AG04450 (cell line): Measurements from ENCODE around the gene MAGOH. TPM values are rescaled to one million over a fixed set of nuclear protein-coding genes. Genes with fewer than 3 reads are reported as not detected.
"Not testable (repeated sequence)": the region's sequence is repeated elsewhere in the genome, so short reads cannot be mapped to it uniquely, and the experiment has no call there.

Experiments used
- CTCF ChIA-PET: fragments of 300-600, 350-600 bp; formaldehyde crosslinking; extraction: SDS; loops from one replicate; lab custom pipeline; 2022; ENCODE audit warnings: antibody characterized with exemption, inconsistent platforms; lab: Charles Lee
- POLR2A ChIA-PET: fragments of 350-600 bp; formaldehyde crosslinking; extraction: SDS; loops from one replicate; lab custom pipeline; 2021; ENCODE audit warnings: antibody characterized with exemption, inconsistent platforms; lab: Yijun Ruan, JAX
- DNase-seq: peaks from one replicate; pipeline ENCODE4 v3.0.0-alpha.2; 2011; ENCODE audit warnings: low read depth, low spot score
- H3K27ac ChIP-seq: one replicate; pipeline ENCODE4 v1.5.1; 2012; ENCODE audit warnings: low read depth, low read length, control low read depth
- H3K27me3 ChIP-seq: one replicate; pipeline ENCODE4 v1.6.0; 2012; ENCODE audit warnings: low read length; ENCODE audit not compliant: control insufficient read depth, insufficient read depth
- H3K4me3 ChIP-seq: 2 replicates; pipeline ENCODE4 v1.5.1; 2011; ENCODE audit warnings: mild to moderate bottlenecking, low read depth, low read length, control low read depth
- H3K9me3 ChIP-seq: 2 replicates; pipeline ENCODE4 v1.5.1; 2012; ENCODE audit warnings: low read length; ENCODE audit not compliant: control insufficient read depth, insufficient read depth
- polyA plus RNA-seq: library from polyadenylated mRNA; depleted of rRNA; stranded (reverse); fragments of >200 nt; gene quantifications from 2 replicates; pipeline ENCODE4 v1.2.3, GENCODE V29; 2011
- TF ChIP-seq, protein P1 (sequence below): IDR thresholded peaks from 2 replicates; pipeline ENCODE4 v1.5.1; 2011; ENCODE audit warnings: low read depth, low read length, control low read depth, inconsistent platforms

The MAGOH gene
- polyA plus RNA-seq, 1 experiment, result 37.6 TPM

DNA sequence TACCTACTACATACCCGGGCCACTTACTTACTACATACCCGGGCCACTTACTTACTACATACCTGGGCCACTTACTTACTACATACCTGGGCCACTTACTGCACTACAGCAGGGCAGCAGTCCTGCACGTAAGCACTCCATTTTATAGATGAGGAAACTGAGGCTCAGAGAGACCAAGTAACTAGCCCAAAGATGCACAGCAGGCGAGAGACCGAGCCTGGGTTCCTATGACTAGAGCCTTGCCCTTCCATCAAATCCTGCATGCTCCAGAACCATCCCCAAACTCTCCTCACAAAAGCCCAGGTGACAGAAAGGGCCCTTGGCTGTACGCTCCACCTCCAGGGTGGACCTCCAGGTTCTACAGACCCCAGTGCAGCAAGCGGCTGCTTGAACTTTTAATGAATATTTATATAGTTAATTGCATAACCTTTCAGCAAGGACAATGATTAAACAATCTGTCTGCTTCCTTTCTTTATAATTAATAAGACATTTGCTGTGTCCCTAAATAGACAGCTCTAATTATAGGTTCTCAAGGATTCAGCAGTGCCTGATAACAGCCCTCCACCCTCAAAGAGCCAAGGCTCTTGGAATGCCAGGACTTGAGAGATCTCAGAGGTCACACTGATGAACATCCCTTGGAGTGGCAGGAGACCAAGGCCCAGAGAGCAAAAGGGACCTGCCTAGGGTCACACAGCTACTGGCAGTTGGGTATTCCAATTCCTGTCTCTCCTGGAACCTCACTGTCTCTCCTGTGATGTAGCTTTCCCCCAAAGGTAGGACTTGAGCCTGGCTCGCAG, 46.1 kb upstream of the MAGOH start:
- no peak overlapping the region for H3K27ac ChIP-seq
- ChIA-PET CTCF (no interaction called here), POLR2A (no interaction called here)

DNA sequence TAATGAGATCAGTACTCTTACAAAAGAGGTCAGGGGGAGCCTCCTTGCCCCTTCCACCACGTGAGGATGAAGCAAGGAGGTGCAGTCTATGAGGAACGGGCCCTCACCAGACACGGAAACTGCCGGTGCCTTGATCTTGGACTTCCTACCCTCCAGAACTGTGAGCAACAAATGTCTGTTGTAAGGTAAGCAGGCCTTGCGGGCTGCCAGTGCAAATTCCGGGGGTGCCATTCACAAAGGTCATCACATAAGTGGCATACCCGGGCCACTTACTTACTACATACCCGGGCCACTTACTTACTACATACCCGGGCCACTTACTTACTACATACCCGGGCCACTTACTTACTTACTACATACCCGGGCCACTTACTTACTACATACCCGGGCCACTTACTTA, 44.8 kb upstream of the MAGOH start:
- H3K9me3 ChIP-seq, CTCF ChIA-PET, H3K27ac ChIP-seq, H3K4me3 ChIP-seq, H3K27me3 ChIP-seq, POLR2A ChIA-PET, DNase-seq: not testable (repeated sequence)

More for the DNA sequence above, 46.1 kb upstream of the MAGOH start:
- TF ChIP-seq, protein P1, sequence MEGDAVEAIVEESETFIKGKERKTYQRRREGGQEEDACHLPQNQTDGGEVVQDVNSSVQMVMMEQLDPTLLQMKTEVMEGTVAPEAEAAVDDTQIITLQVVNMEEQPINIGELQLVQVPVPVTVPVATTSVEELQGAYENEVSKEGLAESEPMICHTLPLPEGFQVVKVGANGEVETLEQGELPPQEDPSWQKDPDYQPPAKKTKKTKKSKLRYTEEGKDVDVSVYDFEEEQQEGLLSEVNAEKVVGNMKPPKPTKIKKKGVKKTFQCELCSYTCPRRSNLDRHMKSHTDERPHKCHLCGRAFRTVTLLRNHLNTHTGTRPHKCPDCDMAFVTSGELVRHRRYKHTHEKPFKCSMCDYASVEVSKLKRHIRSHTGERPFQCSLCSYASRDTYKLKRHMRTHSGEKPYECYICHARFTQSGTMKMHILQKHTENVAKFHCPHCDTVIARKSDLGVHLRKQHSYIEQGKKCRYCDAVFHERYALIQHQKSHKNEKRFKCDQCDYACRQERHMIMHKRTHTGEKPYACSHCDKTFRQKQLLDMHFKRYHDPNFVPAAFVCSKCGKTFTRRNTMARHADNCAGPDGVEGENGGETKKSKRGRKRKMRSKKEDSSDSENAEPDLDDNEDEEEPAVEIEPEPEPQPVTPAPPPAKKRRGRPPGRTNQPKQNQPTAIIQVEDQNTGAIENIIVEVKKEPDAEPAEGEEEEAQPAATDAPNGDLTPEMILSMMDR, result no peak
- DNase-seq, result no peak
- no peaks in the 10 kb centered on the region for H3K27me3 ChIP-seq
- H3K9me3 ChIP-seq, result no peaks in the 10 kb centered on the region
- H3K4me3 ChIP-seq, result no peak overlapping the region

DNA sequence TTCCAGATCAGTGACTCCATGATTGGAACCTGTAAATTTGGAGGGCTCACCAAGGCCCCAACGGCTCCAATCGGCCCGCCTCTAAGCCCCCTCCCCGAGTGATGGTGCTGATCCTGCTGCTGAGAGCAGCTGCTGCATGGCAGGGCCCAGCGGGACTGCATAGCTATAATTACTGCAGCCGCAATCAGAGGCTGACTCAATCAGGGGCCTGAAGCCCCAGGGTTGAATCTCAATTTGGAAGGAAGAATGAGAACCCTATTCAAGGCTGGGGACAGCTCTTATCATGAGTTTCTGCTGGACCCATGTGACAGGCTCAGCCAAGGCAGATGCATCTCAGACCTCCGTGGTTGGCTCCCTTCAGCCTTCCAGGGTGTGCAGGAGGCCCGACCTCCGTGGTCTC, 42.8 kb upstream of the MAGOH start:
- Histone ChIP-seq H3K27me3 (no peaks in the 10 kb centered on the region), H3K9me3 (no peaks in the 10 kb centered on the region), H3K4me3 (no peak overlapping the region), H3K27ac (no peak overlapping the region)
- no peak for DNase-seq
- POLR2A ChIA-PET, result no interaction called here
- CTCF ChIA-PET, result interaction anchor here (4.7 kb wide), 1 partner anchor 112 kb away, joined by 127 read pairs; no protein-coding TSS in a partner anchor
- TF ChIP-seq, protein P1, result no peak

DNA sequence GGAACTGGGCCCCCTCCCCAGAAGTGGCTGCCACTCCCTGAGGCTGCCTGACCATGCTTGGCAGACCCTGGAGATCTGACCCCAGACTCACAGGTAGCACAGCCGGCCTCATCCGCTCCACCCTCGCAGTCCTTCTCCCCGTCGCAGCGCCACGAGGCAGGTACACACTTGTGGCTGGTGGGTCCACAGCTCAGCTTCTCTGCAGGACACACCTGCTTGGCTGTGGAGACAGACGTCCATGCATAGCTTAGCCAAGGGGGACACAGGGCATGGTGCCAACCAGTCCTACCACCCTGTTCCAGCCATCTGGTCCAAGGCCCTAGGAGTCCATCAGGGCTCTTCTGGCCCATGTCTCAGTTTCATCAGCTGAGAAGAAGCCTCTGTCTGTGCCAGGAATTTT, 42.2 kb upstream of the MAGOH start:
- no peak overlapping the region for H3K27ac ChIP-seq
- ChIA-PET POLR2A (no interaction called here), CTCF (interaction anchor here (0.9 to 4.7 kb wide), 2 partner anchors 107 to 113 kb away, joined by 3 to 127 read pairs; no protein-coding TSS in a partner anchor)
- TF ChIP-seq, protein P1, result no peak
- H3K9me3 ChIP-seq, result no peaks in the 10 kb centered on the region
- no peak for DNase-seq
- no peaks in the 10 kb centered on the region for H3K27me3 ChIP-seq
- no peak overlapping the region for H3K4me3 ChIP-seq

DNA sequence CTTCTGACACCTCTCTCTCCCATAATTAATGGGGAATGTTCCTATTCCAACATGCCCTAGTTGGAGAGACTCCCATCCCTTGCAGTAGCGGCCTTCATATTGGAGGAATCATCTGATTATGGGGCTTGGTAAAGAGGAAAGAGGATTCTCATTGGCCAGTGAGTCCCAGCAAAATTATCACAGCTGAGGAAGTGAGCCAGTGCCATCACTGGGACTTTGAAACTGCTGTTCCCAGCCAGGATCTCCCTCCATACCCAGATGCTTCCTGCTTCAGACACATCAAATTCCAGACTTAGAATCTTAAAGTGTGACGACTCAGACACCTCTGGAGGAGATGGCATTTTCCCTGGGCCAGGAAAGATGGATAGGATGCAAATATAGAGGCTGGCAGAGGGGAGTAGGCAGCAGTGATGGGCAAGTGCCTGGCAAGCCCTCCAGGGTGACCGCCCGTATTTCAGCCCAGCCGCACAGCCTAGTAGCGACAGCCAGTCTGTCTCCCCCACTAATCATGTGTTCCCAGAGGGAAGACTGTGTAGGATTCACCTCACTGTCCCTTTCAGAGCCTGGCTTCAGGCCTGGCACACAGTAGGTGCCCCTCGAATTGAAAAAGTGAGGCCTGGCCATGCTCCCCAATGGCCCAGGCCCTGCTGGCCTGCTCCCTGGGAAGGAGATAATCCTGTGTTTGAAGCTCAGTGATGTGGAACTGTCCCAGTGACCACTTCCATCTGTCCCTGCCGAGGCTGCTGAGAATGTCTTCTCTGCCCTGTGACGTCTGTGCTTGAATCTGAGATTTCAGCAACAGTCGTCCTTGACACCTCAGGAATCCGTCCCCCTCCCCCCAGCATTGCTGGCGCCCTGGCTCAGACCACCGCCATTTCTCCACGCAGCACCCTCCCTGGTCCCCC, 41.2 kb upstream of the MAGOH start:
- H3K9me3 ChIP-seq, result no peaks in the 10 kb centered on the region
- TF ChIP-seq, protein P1, result no peak
- no peak overlapping the region for H3K27ac ChIP-seq
- H3K27me3 ChIP-seq, result no peaks in the 10 kb centered on the region
- no peak overlapping the region for H3K4me3 ChIP-seq
- CTCF ChIA-PET, result interaction anchor here (0.7 to 4.7 kb wide), 13 partner anchors 9 to 646 kb away, joined by 3 to 127 read pairs (median 7); no protein-coding TSS in a partner anchor
- POLR2A ChIA-PET, result interaction anchor here (0.5 kb wide), 1 partner anchor 63 kb away, joined by 4 read pairs; no protein-coding TSS in a partner anchor
- DNase-seq, result no peak
